Measurements from ENCODE around the gene CACTIN.

Gene CACTIN

GRCh38 chr19:3612901-3613741 lies 13.5 kb downstream of the CACTIN start:
- H3K36me3 ChIP-seq (ENCODE audit: control insufficient read depth, insufficient read depth, low read length), result no peaks in the 10 kb centered on the region
- H3K4me1 ChIP-seq, result peaks cover under 1% of the 10 kb centered on the region
- no peak overlapping the region for H2AFZ ChIP-seq
- H3K4me2 ChIP-seq (ENCODE audit: low read length), result no peak overlapping the region
- H3K79me2 ChIP-seq, result no peaks in the 10 kb centered on the region
- H3K27ac ChIP-seq, result no peak overlapping the region
- no peaks in the 10 kb centered on the region for H3K9me3 ChIP-seq (ENCODE audit: control insufficient read depth, low read length)
- no peak overlapping the region for H3K9ac ChIP-seq
- no peaks in the 10 kb centered on the region for H3K27me3 ChIP-seq (ENCODE audit: control insufficient read depth, insufficient read depth, low read length)
- H3K4me3 ChIP-seq (ENCODE audit: low read depth, low read length), result no peak overlapping the region
- TF ChIP-seq CTCF (IDR thresholded peaks at IDR 0.05), result no peak

DNA sequence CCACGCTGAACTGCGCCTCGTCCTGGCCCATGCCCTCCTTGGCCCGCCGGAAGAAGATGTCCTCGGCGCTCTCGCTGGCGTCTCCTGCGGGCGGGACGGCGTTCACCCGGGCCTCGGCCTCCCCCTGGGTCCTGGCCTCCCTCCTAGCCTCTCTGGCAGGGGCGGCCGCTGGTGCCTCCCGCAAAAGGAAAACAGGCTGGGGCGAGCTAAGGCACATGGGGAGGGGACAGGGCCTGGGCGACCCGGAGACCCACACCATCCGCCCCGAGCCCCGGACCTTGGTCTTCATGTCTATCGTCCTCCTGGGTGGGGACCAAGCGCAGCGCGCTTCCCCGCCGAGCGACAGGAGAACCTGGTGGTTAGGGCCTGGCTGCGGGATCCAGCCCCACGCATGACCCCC lies 14.3 kb downstream of the CACTIN start:
- Histone ChIP-seq H3K27me3 (ENCODE audit: control insufficient read depth, insufficient read depth, low read length) (no peaks in the 10 kb centered on the region), H2AFZ (no peak overlapping the region), H3K79me2 (no peaks in the 10 kb centered on the region), H3K4me3 (ENCODE audit: low read depth, low read length) (no peak overlapping the region), H3K4me1 (peaks cover 3% of the 10 kb centered on the region), H3K27ac (no peak overlapping the region), H3K9me3 (ENCODE audit: control insufficient read depth, low read length) (no peaks in the 10 kb centered on the region), H3K9ac (no peak overlapping the region), H3K36me3 (ENCODE audit: control insufficient read depth, insufficient read depth, low read length) (no peaks in the 10 kb centered on the region), H3K4me2 (ENCODE audit: low read length) (no peak overlapping the region)
- no peak for TF ChIP-seq CTCF (IDR thresholded peaks at IDR 0.05)

GRCh38 chr19:3611841-3612240 lies 14.7 kb downstream of the CACTIN start:
- H3K9me3 ChIP-seq (ENCODE audit: control insufficient read depth, low read length), result no peaks in the 10 kb centered on the region
- H3K4me2 ChIP-seq (ENCODE audit: low read length), result no peak overlapping the region
- no peaks in the 10 kb centered on the region for H3K27me3 ChIP-seq (ENCODE audit: control insufficient read depth, insufficient read depth, low read length)
- TF ChIP-seq CTCF (IDR thresholded peaks at IDR 0.05), result no peak
- H3K36me3 ChIP-seq (ENCODE audit: control insufficient read depth, insufficient read depth, low read length), result no peaks in the 10 kb centered on the region
- H3K9ac ChIP-seq, result no peak overlapping the region
- H3K79me2 ChIP-seq, result no peaks in the 10 kb centered on the region
- H2AFZ ChIP-seq, result no peak overlapping the region
- no peak overlapping the region for H3K27ac ChIP-seq
- peaks cover 3% of the 10 kb centered on the region for H3K4me1 ChIP-seq
- H3K4me3 ChIP-seq (ENCODE audit: low read depth, low read length), result no peak overlapping the region

DNA sequence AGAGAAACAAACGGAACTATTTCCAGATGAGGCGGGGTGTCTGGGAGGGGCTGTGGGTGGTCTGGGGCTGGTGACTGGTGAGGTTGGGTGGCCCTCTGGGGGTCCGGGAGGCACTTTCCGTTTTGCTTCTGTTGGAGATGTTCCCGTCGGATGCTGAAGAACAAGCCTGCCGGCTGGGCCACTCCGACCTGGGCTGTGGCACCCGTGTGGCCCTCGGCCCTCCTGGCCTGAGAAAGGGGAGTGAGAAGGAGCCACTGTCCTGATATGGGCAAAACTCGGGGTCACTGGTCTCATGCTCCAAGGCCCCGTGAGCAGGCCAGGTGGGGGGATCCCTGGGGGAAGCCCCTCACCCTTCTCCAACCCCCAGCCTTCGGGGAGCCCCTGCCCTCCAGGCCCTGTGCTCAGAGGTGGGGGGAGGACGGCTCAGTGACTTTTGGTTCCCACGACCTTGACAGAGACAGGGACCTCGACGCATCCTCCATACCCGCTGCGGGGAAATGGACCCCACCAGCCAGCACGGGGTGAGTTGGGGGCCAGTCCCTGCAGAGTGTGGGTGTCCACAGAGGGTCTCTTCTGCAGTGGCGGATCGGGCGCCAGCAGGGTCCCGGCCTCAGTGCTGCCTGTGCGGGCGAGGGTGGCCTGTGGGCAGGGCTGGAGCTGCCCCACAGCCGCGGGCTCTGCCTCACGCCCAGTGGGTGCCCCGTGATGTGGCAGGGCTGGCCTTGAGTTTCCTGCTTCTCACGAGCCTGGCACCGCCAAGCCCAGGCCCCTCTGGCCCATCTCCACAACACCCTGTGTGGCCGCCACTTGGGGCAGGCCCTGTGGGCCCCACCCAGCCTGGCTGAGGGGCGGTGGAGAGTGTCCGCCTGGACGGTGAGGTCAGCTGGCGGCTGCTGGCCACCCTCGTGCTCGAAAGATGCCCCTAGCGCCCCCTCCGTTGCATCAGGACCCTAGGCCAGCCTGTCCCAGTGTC lies 15.6 kb downstream of the CACTIN start:
- Histone ChIP-seq H2AFZ (no peak overlapping the region), H3K4me2 (ENCODE audit: low read length) (no peak overlapping the region), H3K4me3 (ENCODE audit: low read depth, low read length) (no peak overlapping the region), H3K36me3 (ENCODE audit: control insufficient read depth, insufficient read depth, low read length) (no peaks in the 10 kb centered on the region), H3K27me3 (ENCODE audit: control insufficient read depth, insufficient read depth, low read length) (no peaks in the 10 kb centered on the region), H3K9me3 (ENCODE audit: control insufficient read depth, low read length) (no peaks in the 10 kb centered on the region), H3K9ac (no peak overlapping the region), H3K27ac (no peak overlapping the region), H3K79me2 (no peaks in the 10 kb centered on the region), H3K4me1 (peaks cover 3% of the 10 kb centered on the region)
- no peak for TF ChIP-seq CTCF (IDR thresholded peaks at IDR 0.05)

Data from parathyroid adenoma (tissue), 2 donors.